ENCODE data around the gene BRINP3. TPM values are rescaled to one million over a fixed set of nuclear protein-coding genes. Genes with fewer than 3 reads are reported as not detected.

The BRINP3 gene
- total RNA-seq, 4 donors from 2014 or later: 5.0 to 30.3 (median 14.1) TPM

GRCh38 chr1:190472494-190472893 lies 5.2 kb downstream of the BRINP3 start:
- Histone ChIP-seq H3K27ac (peak overlapping the region in 2 of 4 donors; percentile 44 to 80), H3K4me1 (peaks cover 0 to 13% (median 2%) of the 10 kb centered on the region in 4 donors), H3K27me3 (peaks cover 23% of the 10 kb centered on the region), H3K36me3 (no peaks in the 10 kb centered on the region), H3K4me3 (peak overlapping the region in 2 of 4 donors; percentile 51 to 62), H3K9me3 (no peaks in the 10 kb centered on the region)
- no peak for DNase-seq
- intact Hi-C loops (cut with DNase I; ENCODE audit: low total_unique reads) (no loop called here), in situ Hi-C loops (cut with MboI; ENCODE audit: low pct_ligation_motif_present in 1 of 4, low pct_unique_long_range_greater_than_20kb in 1 of 4, low sequenced_read_pairs in 3 of 4) (no loop called here)
- 52 to 60% methylated on average over 1 of the region's 1 CpG for WGBS, 2 donors (ENCODE audit: low coverage in 1 of 2)
- no peak for TF ChIP-seq CTCF (IDR thresholded peaks at IDR 0.05)

DNA sequence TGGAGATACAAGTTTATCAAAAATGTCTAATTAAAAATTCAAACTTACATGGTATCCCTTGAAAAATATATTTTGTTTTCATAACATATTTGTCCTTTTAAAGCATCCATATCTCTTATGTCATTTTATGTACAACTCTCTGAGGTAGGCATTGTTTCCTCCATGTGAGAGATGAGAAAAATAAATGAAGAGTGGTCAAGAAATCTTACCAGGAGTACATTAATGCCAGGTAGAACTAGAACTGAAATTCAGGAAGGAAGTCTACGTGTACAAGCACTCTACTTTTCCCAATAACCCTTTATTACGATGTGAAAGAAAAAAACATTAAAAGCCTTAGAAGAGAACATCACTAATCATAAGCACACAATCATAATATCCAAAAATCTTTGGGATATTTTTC lies 5.6 kb downstream of the BRINP3 start:
- Histone ChIP-seq H3K36me3 (no peaks in the 10 kb centered on the region), H3K9me3 (no peaks in the 10 kb centered on the region), H3K4me1 (peaks cover 0 to 13% (median 0%) of the 10 kb centered on the region in 4 donors), H3K27me3 (peaks cover 18% of the 10 kb centered on the region), H3K27ac (peak overlapping the region in 2 of 4 donors; percentile 44 to 80), H3K4me3 (peak overlapping the region in 2 of 4 donors; percentile 51 to 62)
- in situ Hi-C loops (cut with MboI; ENCODE audit: low pct_ligation_motif_present in 1 of 4, low pct_unique_long_range_greater_than_20kb in 1 of 4, low sequenced_read_pairs in 3 of 4) (no loop called here), intact Hi-C loops (cut with DNase I; ENCODE audit: low total_unique reads) (no loop called here)
- no peak for DNase-seq
- 48 to 58% methylated on average over 2 of the region's 2 CpGs for WGBS, 2 donors (ENCODE audit: low coverage in 1 of 2)
- no peak for TF ChIP-seq POLR2AphosphoS5 (IDR thresholded peaks at IDR 0.05)
- TF ChIP-seq EP300 (IDR thresholded peaks at IDR 0.05; ENCODE audit: low read depth): no peak
- TF ChIP-seq POLR2A (IDR thresholded peaks at IDR 0.05): no peak
- no peak for TF ChIP-seq CTCF (IDR thresholded peaks at IDR 0.05)

- peak overlapping the region in 1 of 4 donors; percentile 37 for H3K27ac ChIP-seq
- no peaks in the 10 kb centered on the region for H3K27me3 ChIP-seq
- no peak for DNase-seq
- intact Hi-C loops (cut with DNase I; ENCODE audit: low total_unique reads): no loop called here
- in situ Hi-C loops (cut with MboI; ENCODE audit: low pct_ligation_motif_present in 1 of 4, low pct_unique_long_range_greater_than_20kb in 1 of 4, low sequenced_read_pairs in 3 of 4): no loop called here
- H3K36me3 ChIP-seq: no peaks in the 10 kb centered on the region
- WGBS, 2 donors (ENCODE audit: low coverage in 1 of 2): 23 to 38% methylated on average over 2 of the region's 2 CpGs
- no peak overlapping the region for H3K4me3 ChIP-seq
- no peaks in the 10 kb centered on the region for H3K9me3 ChIP-seq
- H3K4me1 ChIP-seq: peaks cover 0 to 3% (median 0%) of the 10 kb centered on the region in 4 donors
- no peak for TF ChIP-seq POLR2A (IDR thresholded peaks at IDR 0.05)
- TF ChIP-seq EP300 (IDR thresholded peaks at IDR 0.05; ENCODE audit: low read depth): no peak
- no peak for TF ChIP-seq POLR2AphosphoS5 (IDR thresholded peaks at IDR 0.05)
- no peak for TF ChIP-seq CTCF (IDR thresholded peaks at IDR 0.05)
Observed at GRCh38 chr1:190464690-190465089, 13.0 kb downstream of the BRINP3 start.

DNA sequence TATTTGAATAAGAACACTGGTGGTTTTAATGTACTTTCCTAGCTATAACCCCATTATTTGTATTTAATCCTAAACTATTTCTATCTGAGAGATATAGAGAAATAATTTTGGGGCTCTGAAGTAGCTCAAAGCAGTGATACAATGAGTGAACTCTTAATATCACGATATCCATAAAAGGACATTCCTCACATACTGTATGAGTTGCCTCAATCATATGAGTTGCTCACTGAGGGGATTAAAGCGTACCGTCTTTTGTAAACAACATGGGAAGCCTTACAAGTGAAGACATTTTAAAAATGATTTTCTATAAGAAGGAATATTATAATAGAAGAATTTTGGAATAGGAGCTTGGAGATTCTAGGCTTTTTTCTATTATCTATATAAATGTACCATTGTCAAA lies 21.5 kb downstream of the BRINP3 start:
- WGBS, 2 donors (ENCODE audit: low coverage in 1 of 2): 79 to 86% methylated on average over 3 of the region's 3 CpGs
- Histone ChIP-seq H3K36me3 (no peaks in the 10 kb centered on the region), H3K4me3 (no peak overlapping the region), H3K27ac (no peak overlapping the region), H3K9me3 (no peaks in the 10 kb centered on the region), H3K4me1 (no peaks in the 10 kb centered on the region), H3K27me3 (no peaks in the 10 kb centered on the region)
- no peak for DNase-seq
- intact Hi-C loops (cut with DNase I; ENCODE audit: low total_unique reads): no loop called here
- in situ Hi-C loops (cut with MboI; ENCODE audit: low pct_ligation_motif_present in 1 of 4, low pct_unique_long_range_greater_than_20kb in 1 of 4, low sequenced_read_pairs in 3 of 4): no loop called here
- TF ChIP-seq POLR2A (IDR thresholded peaks at IDR 0.05) (no peak), CTCF (IDR thresholded peaks at IDR 0.05) (no peak), POLR2AphosphoS5 (IDR thresholded peaks at IDR 0.05) (no peak)

Data from transverse colon (tissue), 4 donors.